Measurements from ENCODE around the gene ACOX3.

DNA sequence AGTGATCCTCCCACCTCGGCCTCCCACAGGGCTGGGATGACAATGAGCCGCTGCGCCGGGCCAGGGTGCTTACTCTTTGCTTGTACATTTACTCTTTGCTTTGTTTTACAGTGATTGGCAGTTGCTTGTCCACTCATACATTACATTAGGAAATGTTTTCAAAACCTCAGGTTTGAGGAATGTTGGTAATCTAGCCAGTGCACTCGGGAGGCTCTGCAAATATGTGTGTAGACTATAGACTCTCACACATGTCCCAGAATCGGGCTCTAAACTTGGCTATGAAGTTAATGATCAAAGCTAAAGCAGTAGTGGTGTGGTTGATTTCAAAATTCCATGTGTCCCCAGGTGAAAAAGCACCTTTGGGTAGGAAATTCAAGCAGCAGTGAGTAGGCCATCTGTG, 20.6 kb upstream of the ACOX3 start:
- TF ChIP-seq EGR1 (IDR thresholded peaks at IDR 0.05; ENCODE audit: low read depth in 2 of 2) (no peak), CTCF (IDR thresholded peaks at IDR 0.05; ENCODE audit: low read depth, low read length, missing input control) (no peak)

Measured in liver (tissue), 3 donors.